B cell (primary cell): ENCODE measurements around the gene TMEM236. TPM values are rescaled to one million over a fixed set of nuclear protein-coding genes. Genes with fewer than 3 reads are reported as not detected.

ENCODE experiments used
- ATAC-seq: fragments of 200-7000 bp; cut with Tn5 transposase; one replicate; pipeline ENCODE4 v1.10.0; 2021; ENCODE audit warnings: low read depth, mild to moderate bottlenecking, moderate number of reproducible peaks, moderate library complexity
- CTCF ChIA-PET: fragments of 350-600 bp; sonication (Branson Sonifier 250); formaldehyde crosslinking; loops from one replicate; lab custom pipeline; 2021; ENCODE audit warnings: antibody characterized with exemption, inconsistent platforms; lab: Charles Lee
- POLR2A ChIA-PET: fragments of 350-600 bp; sonication (Branson Sonifier 250); formaldehyde crosslinking; loops from one replicate; lab custom pipeline; 2021; ENCODE audit warnings: antibody characterized with exemption; lab: Charles Lee
- DNase-seq: peaks from one replicate; pipeline ENCODE4 v3.0.0; 2013
- H2AFZ ChIP-seq: 2 replicates; pipeline ENCODE4 v1.6.1; 2012; ENCODE audit warnings: mild to moderate bottlenecking, low read depth, low read length; ENCODE audit not compliant: insufficient read depth, poor library complexity, severe bottlenecking
- H3K27ac ChIP-seq, 2 donors: 1 replicate in 1 of 2; 2 replicates in 1 of 2; pipeline ENCODE4 v1.5.1; 2012 to 2013; ENCODE audit warnings: low read length in 2 of 2, mild to moderate bottlenecking in 2 of 2, moderate library complexity in 1 of 2
- H3K27me3 ChIP-seq, 4 experiments: fragments of 200-600 bp in 1 of 4; sonication (generic) in 1 of 4; replicated peaks in 1 of 4; 1 replicate in 2 of 4; 2 replicates in 2 of 4; pipeline versions ENCODE4 v1.6.1 to v1.7.0; 2013 to 2016; ENCODE audit warnings: low read length in 3 of 4, mild to moderate bottlenecking in 2 of 4, mixed read lengths in 1 of 4, moderate library complexity in 1 of 4; ENCODE audit not compliant: insufficient read depth in 4 of 4, control insufficient read depth in 3 of 4; ENCODE audit errors: control extremely low read depth in 1 of 4
- H3K36me3 ChIP-seq, 2 experiments: replicated peaks in 1 of 2; 1 replicate in 1 of 2; 2 replicates in 1 of 2; pipeline versions ENCODE4 v1.6.1 to v1.7.1; 2013; ENCODE audit warnings: low read length in 1 of 2; ENCODE audit not compliant: insufficient read depth in 2 of 2, control insufficient read depth in 1 of 2; ENCODE audit errors: control extremely low read depth in 1 of 2, extremely low read depth in 1 of 2
- H3K4me1 ChIP-seq, 2 donors: fragments of 200-600 bp in 1 of 2; sonication (generic) in 1 of 2; 1 replicate in 1 of 2; 2 replicates in 1 of 2; pipeline versions ENCODE4 v1.5.1 to v1.6.1; 2013 to 2017; ENCODE audit warnings: low read length in 2 of 2; ENCODE audit not compliant: control insufficient read depth in 2 of 2, insufficient read depth in 2 of 2
- H3K4me2 ChIP-seq: replicated peaks from 2 replicates; pipeline ENCODE3; 2012; ENCODE audit warnings: mild to moderate bottlenecking, low read depth, low read length; ENCODE audit not compliant: poor library complexity, severe bottlenecking
- H3K4me3 ChIP-seq, 5 experiments: fragments of 200-600 bp in 1 of 5; sonication (generic) in 1 of 5; 1 replicate in 3 of 5; 2 replicates in 2 of 5; pipeline versions ENCODE4 v1.5.1 to v1.7.0; 2011 to 2016; ENCODE audit warnings: low read length in 4 of 5, mild to moderate bottlenecking in 4 of 5, low read depth in 2 of 5, control low read depth in 1 of 5, moderate library complexity in 1 of 5; ENCODE audit not compliant: insufficient read depth in 1 of 5; ENCODE audit errors: control extremely low read depth in 1 of 5, extremely low read depth in 1 of 5
- H3K79me2 ChIP-seq: fragments of 200-600 bp; sonication (generic); one replicate; pipeline ENCODE4 v1.6.0; 2016; ENCODE audit warnings: low read length; ENCODE audit not compliant: control insufficient read depth, insufficient read depth
- H3K9ac ChIP-seq: fragments of 200-600 bp; sonication (generic); 2 replicates; pipeline ENCODE4 v1.6.1; 2017; ENCODE audit warnings: mild to moderate bottlenecking, low read length, moderate library complexity
- H3K9me3 ChIP-seq, 3 donors: one replicate each; pipeline versions ENCODE4 v1.6.1 to v1.7.1; 2013; ENCODE audit warnings: low read length in 2 of 3; ENCODE audit not compliant: control insufficient read depth in 2 of 3, insufficient read depth in 1 of 3; ENCODE audit errors: control extremely low read depth in 1 of 3
- H4K20me1 ChIP-seq: 2 replicates; pipeline ENCODE4 v1.6.0; 2012; ENCODE audit warnings: mild to moderate bottlenecking, low read length; ENCODE audit not compliant: insufficient read depth, control insufficient read depth, poor library complexity, severe bottlenecking
- H3K27ac Mint-ChIP-seq: one replicate; pipeline ENCODE4 v1.8.0; 2021; ENCODE audit warnings: mixed read lengths
- H3K27me3 Mint-ChIP-seq: one replicate; pipeline ENCODE4 v1.8.0; 2021; ENCODE audit warnings: mixed read lengths
- H3K4me1 Mint-ChIP-seq: one replicate; pipeline ENCODE4 v1.8.0; 2021; ENCODE audit warnings: mixed read lengths
- H3K4me3 Mint-ChIP-seq: one replicate; pipeline ENCODE4 v1.8.0; 2021; ENCODE audit warnings: mixed read lengths
- H3K9me3 Mint-ChIP-seq: one replicate; pipeline ENCODE4 v1.8.0; 2022; ENCODE audit warnings: mixed read lengths; ENCODE audit not compliant: insufficient read depth
- CTCF ChIP-seq: fragments of 200-600 bp; IDR thresholded peaks from one replicate; pipeline ENCODE4 v1.8.0; 2022; ENCODE audit warnings: antibody characterized with exemption, mild to moderate bottlenecking
- EZH2 ChIP-seq: IDR thresholded peaks from 2 replicates; pipeline ENCODE4 v1.6.1; 2012; ENCODE audit warnings: borderline replicate concordance, low read depth, mild to moderate bottlenecking, moderate library complexity, low read length; ENCODE audit not compliant: insufficient read depth, poor library complexity, severe bottlenecking
- WGBS: methylation state at CpG from one replicate; pipeline ENCODE4 v1.1.5; 2013; ENCODE audit warnings: missing lambda C conversion rate; ENCODE audit not compliant: insufficient coverage; 5-methylcytosine and 5-hydroxymethylcytosine counted together
- intact Hi-C: fragments of 100-400 bp; cut with micrococcal nuclease; formaldehyde crosslinking; loops from one replicate; pipeline ENCODE4 v1.10.0; 2022
- polyA plus RNA-seq: library from polyadenylated mRNA; depleted of rRNA; stranded (reverse); fragments of >200 nt; gene quantifications from 2 replicates; pipeline ENCODE4 v1.2.3, GENCODE V29; 2012
- total RNA-seq, 2 donors: library from RNA; stranded (reverse); fragments of 120-200 nt in 1 of 2; gene quantifications; 1 replicate in 1 of 2; 2 replicates in 1 of 2; pipeline versions ENCODE4 v1.2.3 to v1.2.4, GENCODE V29; 2013 to 2022

Gene TMEM236
- total and polyA plus RNA-seq, 2 donors (not counting 1 experiment from before 2014, with no cell fraction given), result 0.09 to 0.27 TPM

- intact Hi-C loops, result no loop called here
- Histone ChIP-seq H3K9me3 (peaks cover 0 to 1% (median 0%) of the 10 kb centered on the region in 3 donors), H3K27ac (no peak overlapping the region), H2AFZ (no peak overlapping the region), H4K20me1 (no peaks in the 10 kb centered on the region), H3K36me3 (no peaks in the 10 kb centered on the region), H3K27me3 (no peaks in the 10 kb centered on the region), H3K4me2 (peak overlapping the region; percentile 25), H3K79me2 (no peaks in the 10 kb centered on the region), H3K9ac (no peak overlapping the region), H3K4me1 (peaks cover 0 to 3% of the 10 kb centered on the region in 2 donors), H3K4me3 (no peak overlapping the region)
- no peak for ATAC-seq
- CTCF ChIA-PET, result no interaction called here
- peak; percentile 22 for DNase-seq
- POLR2A ChIA-PET, result no interaction called here
- Mint-ChIP-seq H3K4me3 (no peak overlapping the region), H3K4me1 (peaks cover 2% of the 10 kb centered on the region), H3K9me3 (peaks cover 2% of the 10 kb centered on the region), H3K27me3 (peaks cover 9% of the 10 kb centered on the region), H3K27ac (no peak overlapping the region)
- no CpG with 5 or more reads among the region's 1 CpG for WGBS
- no peak for TF ChIP-seq CTCF
- TF ChIP-seq EZH2, result no peak
Measured at GRCh38 chr10:17831341-17831740, 79.3 kb downstream of the TMEM236 start.

GRCh38 chr10:17831896-17832295 lies 79.9 kb downstream of the TMEM236 start:
- H3K4me3 ChIP-seq, result no peak overlapping the region
- no peak overlapping the region for H2AFZ ChIP-seq
- no peaks in the 10 kb centered on the region for H3K27me3 ChIP-seq
- H4K20me1 ChIP-seq, result no peaks in the 10 kb centered on the region
- no peaks in the 10 kb centered on the region for H3K79me2 ChIP-seq
- H3K4me2 ChIP-seq, result peak overlapping the region; percentile 25
- peaks cover 10% of the 10 kb centered on the region for H3K27me3 Mint-ChIP-seq
- DNase-seq (no peak), ATAC-seq (no peak)
- ChIA-PET POLR2A (no interaction called here), CTCF (no interaction called here)
- H3K4me1 Mint-ChIP-seq, result peaks cover 2% of the 10 kb centered on the region
- no peak overlapping the region for H3K9ac ChIP-seq
- TF ChIP-seq CTCF (no peak), EZH2 (no peak)
- WGBS, result 94% methylated on average over 5 of the region's 6 CpGs
- H3K27ac Mint-ChIP-seq, result no peak overlapping the region
- H3K27ac ChIP-seq, result no peak overlapping the region
- H3K9me3 Mint-ChIP-seq, result peaks cover 2% of the 10 kb centered on the region
- peaks cover 0 to 1% (median 0%) of the 10 kb centered on the region in 3 donors for H3K9me3 ChIP-seq
- no peak overlapping the region for H3K4me3 Mint-ChIP-seq
- H3K4me1 ChIP-seq, result peaks cover 0 to 4% of the 10 kb centered on the region in 2 donors
- H3K36me3 ChIP-seq, result no peaks in the 10 kb centered on the region
- intact Hi-C loops, result no loop called here
